Ishikawa (cell line): Measurements from ENCODE around the gene C2CD2.

Source experiments
- CREB1 ChIP-seq: IDR thresholded peaks from 2 replicates; pipeline ENCODE4 v1.6.1; 2012; ENCODE audit warnings: low read depth
- TF ChIP-seq, protein P1 (sequence below): IDR thresholded peaks from 2 replicates; pipeline ENCODE4 v1.6.1; 2012
- TF ChIP-seq, protein P2 (sequence below): IDR thresholded peaks from 2 replicates; pipeline ENCODE4 v1.6.1; 2012
- TF ChIP-seq, protein P3 (sequence below): IDR thresholded peaks from 2 replicates; pipeline ENCODE4 v1.6.1; 2012; ENCODE audit warnings: low read depth, mild to moderate bottlenecking

DNA sequence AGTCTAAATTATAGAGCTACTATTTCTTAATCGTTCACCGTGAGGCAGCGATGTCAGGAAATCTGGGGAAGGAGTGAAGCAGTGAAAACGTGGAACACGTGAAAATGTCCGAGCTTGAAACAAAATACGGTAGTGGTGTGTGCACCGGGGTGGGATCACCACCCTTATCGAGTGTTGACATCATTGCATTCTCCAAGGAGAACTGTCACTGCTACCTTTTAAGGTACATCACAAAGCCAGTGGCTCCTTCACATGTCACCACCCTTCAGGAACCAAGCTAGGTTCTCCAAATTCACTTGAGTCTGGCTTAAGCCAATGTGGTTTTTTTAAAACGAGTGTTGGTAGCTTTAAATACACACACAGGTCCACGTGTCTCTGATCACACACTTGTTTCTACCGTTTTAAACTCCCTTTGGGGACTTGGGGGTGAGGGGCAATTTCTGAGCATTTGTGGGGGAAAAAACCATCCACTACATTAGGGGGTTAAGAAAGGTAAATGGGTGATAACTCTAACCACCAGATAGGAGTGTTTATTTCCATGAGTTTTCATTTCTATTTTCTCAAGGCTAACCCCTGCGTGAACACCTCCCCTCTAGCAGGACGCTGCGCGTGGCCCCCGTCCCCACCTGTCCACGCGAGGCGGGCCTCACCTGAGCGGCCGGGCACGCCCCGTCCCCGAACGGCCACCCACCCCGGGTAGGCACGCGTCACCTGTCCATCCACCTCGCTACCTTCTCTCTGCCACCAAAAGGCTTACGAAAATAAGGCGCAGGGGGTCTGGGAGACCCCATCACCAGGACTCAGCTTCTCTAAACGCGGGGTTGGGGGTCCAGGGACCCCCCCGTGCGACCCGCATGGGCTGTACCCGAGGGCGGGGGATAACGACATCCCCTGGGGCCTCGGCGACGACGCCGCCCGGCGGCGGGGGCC lies 75.7 kb downstream of the C2CD2 start:
- TF ChIP-seq, protein P1, sequence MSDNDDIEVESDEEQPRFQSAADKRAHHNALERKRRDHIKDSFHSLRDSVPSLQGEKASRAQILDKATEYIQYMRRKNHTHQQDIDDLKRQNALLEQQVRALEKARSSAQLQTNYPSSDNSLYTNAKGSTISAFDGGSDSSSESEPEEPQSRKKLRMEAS = peak; percentile 72; the same call in 1 of the 2 replicates
- TF ChIP-seq CREB1 = no peak
- TF ChIP-seq, protein P2, sequence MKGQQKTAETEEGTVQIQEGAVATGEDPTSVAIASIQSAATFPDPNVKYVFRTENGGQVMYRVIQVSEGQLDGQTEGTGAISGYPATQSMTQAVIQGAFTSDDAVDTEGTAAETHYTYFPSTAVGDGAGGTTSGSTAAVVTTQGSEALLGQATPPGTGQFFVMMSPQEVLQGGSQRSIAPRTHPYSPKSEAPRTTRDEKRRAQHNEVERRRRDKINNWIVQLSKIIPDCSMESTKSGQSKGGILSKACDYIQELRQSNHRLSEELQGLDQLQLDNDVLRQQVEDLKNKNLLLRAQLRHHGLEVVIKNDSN = peak; percentile 44; the same call in 1 of the 2 replicates
- TF ChIP-seq, protein P3, sequence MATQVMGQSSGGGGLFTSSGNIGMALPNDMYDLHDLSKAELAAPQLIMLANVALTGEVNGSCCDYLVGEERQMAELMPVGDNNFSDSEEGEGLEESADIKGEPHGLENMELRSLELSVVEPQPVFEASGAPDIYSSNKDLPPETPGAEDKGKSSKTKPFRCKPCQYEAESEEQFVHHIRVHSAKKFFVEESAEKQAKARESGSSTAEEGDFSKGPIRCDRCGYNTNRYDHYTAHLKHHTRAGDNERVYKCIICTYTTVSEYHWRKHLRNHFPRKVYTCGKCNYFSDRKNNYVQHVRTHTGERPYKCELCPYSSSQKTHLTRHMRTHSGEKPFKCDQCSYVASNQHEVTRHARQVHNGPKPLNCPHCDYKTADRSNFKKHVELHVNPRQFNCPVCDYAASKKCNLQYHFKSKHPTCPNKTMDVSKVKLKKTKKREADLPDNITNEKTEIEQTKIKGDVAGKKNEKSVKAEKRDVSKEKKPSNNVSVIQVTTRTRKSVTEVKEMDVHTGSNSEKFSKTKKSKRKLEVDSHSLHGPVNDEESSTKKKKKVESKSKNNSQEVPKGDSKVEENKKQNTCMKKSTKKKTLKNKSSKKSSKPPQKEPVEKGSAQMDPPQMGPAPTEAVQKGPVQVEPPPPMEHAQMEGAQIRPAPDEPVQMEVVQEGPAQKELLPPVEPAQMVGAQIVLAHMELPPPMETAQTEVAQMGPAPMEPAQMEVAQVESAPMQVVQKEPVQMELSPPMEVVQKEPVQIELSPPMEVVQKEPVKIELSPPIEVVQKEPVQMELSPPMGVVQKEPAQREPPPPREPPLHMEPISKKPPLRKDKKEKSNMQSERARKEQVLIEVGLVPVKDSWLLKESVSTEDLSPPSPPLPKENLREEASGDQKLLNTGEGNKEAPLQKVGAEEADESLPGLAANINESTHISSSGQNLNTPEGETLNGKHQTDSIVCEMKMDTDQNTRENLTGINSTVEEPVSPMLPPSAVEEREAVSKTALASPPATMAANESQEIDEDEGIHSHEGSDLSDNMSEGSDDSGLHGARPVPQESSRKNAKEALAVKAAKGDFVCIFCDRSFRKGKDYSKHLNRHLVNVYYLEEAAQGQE = no peak
